ENCODE results near the gene SLC39A9.

GRCh38 chr14:69413483-69413882 lies 15.0 kb downstream of the SLC39A9 start:
- no peak for TF ChIP-seq EP300 (IDR thresholded peaks at IDR 0.05)
- TF ChIP-seq POLR2A (IDR thresholded peaks at IDR 0.05) = no peak
- no peak for TF ChIP-seq CTCF (IDR thresholded peaks at IDR 0.05)
- no peak for TF ChIP-seq POLR2AphosphoS5 (IDR thresholded peaks at IDR 0.05)
